K562 (cell line): ENCODE results near the gene NONO. TPM values are rescaled to one million over a fixed set of nuclear protein-coding genes. Genes with fewer than 3 reads are reported as not detected.
A peak's percentile ranks its signal among the peaks of the same experiment; 100 is the strongest.

ENCODE experiments used
- ADNP ChIP-seq: fragments of 200-800 bp; sonication (Bioruptor generic); IDR thresholded peaks from 2 replicates; pipeline ENCODE4 v1.6.1; 2016; ENCODE audit warnings: missing genetic modification characterization, missing compliant biosample characterization
- HDAC6 ChIP-seq: IDR thresholded peaks from 2 replicates; pipeline ENCODE4 v1.6.1; 2012; ENCODE audit warnings: low read depth, mild to moderate bottlenecking, control low read depth, inconsistent platforms, low read length, moderate library complexity
- HLTF ChIP-seq: fragments of 450-650 bp; IDR thresholded peaks from 2 replicates; pipeline ENCODE4 v1.6.1; 2016
- HMBOX1 ChIP-seq: sonication (generic); IDR thresholded peaks from 2 replicates; pipeline ENCODE4 v1.6.1; 2016
- MGA ChIP-seq: fragments of 450-650 bp; IDR thresholded peaks from 2 replicates; pipeline ENCODE4 v1.6.1; 2016; ENCODE audit warnings: mild to moderate bottlenecking, moderate library complexity
- PBX2 ChIP-seq, 2 experiments: IDR thresholded peaks in 1 of 2; conservative IDR thresholded peaks in 1 of 2; 2 replicates each; pipeline ENCODE4 v1.6.1; 2016; ENCODE audit warnings: low read depth in 2 of 2, mild to moderate bottlenecking in 1 of 2, missing compliant biosample characterization in 1 of 2, missing genetic modification characterization in 1 of 2, moderate library complexity in 1 of 2
- SNRNP70 ChIP-seq: fragments of 200-400 bp; formaldehyde crosslinking; optimal IDR thresholded peaks from 2 replicates; pipeline ENCODE3; 2017; ENCODE audit warnings: low read depth, low read length
- polyA plus RNA-seq, 8 experiments: library from polyadenylated mRNA; depleted of rRNA in 4 of 8; stranded (reverse) in 5 of 8; unstranded in 3 of 8; fragments of >200 nt; fragmentation: Nextera tagmentation in 2 of 8; fragmentation: Illumina TruSeq in 1 of 8; extraction: Ambion mirVana in 2 of 8; extraction: Trizol in 1 of 8; gene quantifications; 2 replicates each; pipeline versions ENCODE4 v1.2.1 to v1.2.3, GENCODE V29; 2011 to 2014; ENCODE audit warnings: inconsistent platforms in 1 of 8, missing spikeins in 1 of 8
- total RNA-seq, 7 experiments: library from RNA; depleted of rRNA in 6 of 7; stranded (reverse); fragments of >200 nt in 6 of 7; fragmentation: Illumina TruSeq in 2 of 7; extraction: Trizol in 2 of 7; gene quantifications; 2 replicates each; pipeline versions ENCODE4 v1.2.1 to v1.2.3, GENCODE V29; 2011 to 2021; ENCODE audit warnings: low replicate concordance in 1 of 7
- TF ChIP-seq, protein P1 (sequence below): fragments of 200-400 bp; formaldehyde crosslinking; IDR thresholded peaks from 2 replicates; pipeline ENCODE4 v1.6.1; 2017; ENCODE audit warnings: mild to moderate bottlenecking, low read depth, low read length, moderate library complexity

Gene NONO
- total and polyA plus RNA-seq, 9 of the 15 experiments (the other 6 are each of a cell fraction or from before 2014, with no cell fraction given), result 333 to 651 (median 451) TPM

GRCh38 chrX:71283403-71284143 lies at the start of gene NONO (continued):
- TF ChIP-seq, protein P1, sequence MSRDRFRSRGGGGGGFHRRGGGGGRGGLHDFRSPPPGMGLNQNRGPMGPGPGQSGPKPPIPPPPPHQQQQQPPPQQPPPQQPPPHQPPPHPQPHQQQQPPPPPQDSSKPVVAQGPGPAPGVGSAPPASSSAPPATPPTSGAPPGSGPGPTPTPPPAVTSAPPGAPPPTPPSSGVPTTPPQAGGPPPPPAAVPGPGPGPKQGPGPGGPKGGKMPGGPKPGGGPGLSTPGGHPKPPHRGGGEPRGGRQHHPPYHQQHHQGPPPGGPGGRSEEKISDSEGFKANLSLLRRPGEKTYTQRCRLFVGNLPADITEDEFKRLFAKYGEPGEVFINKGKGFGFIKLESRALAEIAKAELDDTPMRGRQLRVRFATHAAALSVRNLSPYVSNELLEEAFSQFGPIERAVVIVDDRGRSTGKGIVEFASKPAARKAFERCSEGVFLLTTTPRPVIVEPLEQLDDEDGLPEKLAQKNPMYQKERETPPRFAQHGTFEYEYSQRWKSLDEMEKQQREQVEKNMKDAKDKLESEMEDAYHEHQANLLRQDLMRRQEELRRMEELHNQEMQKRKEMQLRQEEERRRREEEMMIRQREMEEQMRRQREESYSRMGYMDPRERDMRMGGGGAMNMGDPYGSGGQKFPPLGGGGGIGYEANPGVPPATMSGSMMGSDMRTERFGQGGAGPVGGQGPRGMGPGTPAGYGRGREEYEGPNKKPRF, result no peak
- 0 out of 2 replicates have a peak, but pooled peaks have one; percentile 59 for TF ChIP-seq MGA
- peak; percentile 68 for TF ChIP-seq PBX2 (CRISPR knock-in tag; IDR thresholded peaks at IDR 0.05; ENCODE audit: low read depth)
- peak; percentile 96 for TF ChIP-seq PBX2 (tag; conservative IDR thresholded peaks at IDR 0.05; ENCODE audit: low read depth)
- no peak for TF ChIP-seq ADNP (tag)
- no peak for TF ChIP-seq HLTF
- TF ChIP-seq SNRNP70, result no peak
- no peak for TF ChIP-seq HDAC6
- TF ChIP-seq HMBOX1, result no peak
